ENCODE data around the gene AADACL2.

The AADACL2 gene

DNA sequence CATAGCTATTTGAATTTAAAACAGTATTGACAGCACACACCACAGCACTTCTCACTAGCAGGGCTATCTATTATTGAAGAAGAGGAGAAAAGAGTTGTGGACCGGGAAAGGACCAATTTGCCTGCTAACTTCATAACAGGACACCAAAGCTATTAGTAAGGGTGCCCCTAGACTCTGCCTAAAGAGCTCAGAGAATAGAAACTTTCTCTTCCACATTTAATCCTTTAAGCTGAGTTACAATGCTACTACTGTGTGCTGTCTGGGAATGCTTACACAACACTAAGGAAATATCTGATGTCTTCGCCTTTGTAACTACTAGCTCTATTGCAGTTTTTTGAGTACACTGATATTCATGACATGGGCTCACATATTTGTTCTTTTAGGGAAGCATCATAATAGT, 66.7 kb downstream of the AADACL2 start:
- DNase-seq (ENCODE audit: low spot score): no peak
- TF ChIP-seq, protein P1, sequence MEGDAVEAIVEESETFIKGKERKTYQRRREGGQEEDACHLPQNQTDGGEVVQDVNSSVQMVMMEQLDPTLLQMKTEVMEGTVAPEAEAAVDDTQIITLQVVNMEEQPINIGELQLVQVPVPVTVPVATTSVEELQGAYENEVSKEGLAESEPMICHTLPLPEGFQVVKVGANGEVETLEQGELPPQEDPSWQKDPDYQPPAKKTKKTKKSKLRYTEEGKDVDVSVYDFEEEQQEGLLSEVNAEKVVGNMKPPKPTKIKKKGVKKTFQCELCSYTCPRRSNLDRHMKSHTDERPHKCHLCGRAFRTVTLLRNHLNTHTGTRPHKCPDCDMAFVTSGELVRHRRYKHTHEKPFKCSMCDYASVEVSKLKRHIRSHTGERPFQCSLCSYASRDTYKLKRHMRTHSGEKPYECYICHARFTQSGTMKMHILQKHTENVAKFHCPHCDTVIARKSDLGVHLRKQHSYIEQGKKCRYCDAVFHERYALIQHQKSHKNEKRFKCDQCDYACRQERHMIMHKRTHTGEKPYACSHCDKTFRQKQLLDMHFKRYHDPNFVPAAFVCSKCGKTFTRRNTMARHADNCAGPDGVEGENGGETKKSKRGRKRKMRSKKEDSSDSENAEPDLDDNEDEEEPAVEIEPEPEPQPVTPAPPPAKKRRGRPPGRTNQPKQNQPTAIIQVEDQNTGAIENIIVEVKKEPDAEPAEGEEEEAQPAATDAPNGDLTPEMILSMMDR (IDR thresholded peaks at IDR 0.05; ENCODE audit: extremely low read depth, missing control alignments): no peak

GRCh38 chr3:151804267-151804666, 70.5 kb downstream of the AADACL2 start:
- TF ChIP-seq, protein P1 (IDR thresholded peaks at IDR 0.05; ENCODE audit: extremely low read depth, missing control alignments): no peak
- DNase-seq (ENCODE audit: low spot score): no peak

- TF ChIP-seq, protein P1 (IDR thresholded peaks at IDR 0.05; ENCODE audit: extremely low read depth, missing control alignments): no peak
Measured at GRCh38 chr3:151806838-151807237, 73.1 kb downstream of the AADACL2 start.

More at GRCh38 chr3:151806838-151807237, 73.1 kb downstream of the AADACL2 start:
- DNase-seq (ENCODE audit: low spot score): no peak

Data from GM20000 (cell line).